ENCODE results near the gene OR5AU1. TPM values are rescaled to one million over a fixed set of nuclear protein-coding genes. Genes with fewer than 3 reads are reported as not detected.

The OR5AU1 gene
- polyA plus RNA-seq, 1 donor = 0.05 TPM

DNA sequence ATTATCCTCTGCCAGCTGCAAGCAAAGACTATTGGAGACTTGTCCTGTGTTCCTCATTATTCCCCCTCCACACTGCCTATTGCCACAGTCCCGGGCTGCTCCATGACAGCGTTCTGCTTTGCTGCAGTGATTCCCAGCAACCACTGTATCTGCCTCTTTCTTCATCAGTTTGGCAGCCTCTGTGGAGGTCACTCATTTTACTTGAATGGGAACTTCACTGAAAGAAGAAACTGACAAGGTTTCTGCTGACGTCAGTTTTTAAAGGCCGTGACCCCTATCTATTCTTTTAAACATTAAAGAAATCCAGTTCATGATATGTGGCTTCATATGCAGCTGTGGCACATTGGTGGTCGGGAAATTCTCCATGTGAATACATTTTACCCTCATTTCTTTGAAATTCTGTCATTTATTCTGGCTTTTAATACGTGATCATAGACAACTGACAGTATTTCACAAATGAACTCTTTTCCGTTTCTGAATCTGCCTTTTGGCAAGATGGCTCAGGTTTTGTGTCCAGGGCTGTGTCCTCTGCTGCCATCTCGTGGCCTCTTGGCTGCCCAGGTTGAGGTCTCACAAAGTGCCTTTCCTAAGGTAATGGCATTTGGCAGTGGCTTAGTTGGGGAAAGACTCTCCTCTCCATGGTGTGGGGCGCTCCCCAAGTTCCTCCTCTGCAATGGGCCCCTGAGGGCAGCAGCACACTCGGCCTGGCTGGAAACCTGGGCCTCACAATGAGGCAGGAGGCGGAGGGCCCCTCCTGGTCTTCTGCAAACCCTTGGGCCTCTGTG lies 49.2 kb downstream of the OR5AU1 start:
- peak; percentile 86 for DNase-seq

DNA sequence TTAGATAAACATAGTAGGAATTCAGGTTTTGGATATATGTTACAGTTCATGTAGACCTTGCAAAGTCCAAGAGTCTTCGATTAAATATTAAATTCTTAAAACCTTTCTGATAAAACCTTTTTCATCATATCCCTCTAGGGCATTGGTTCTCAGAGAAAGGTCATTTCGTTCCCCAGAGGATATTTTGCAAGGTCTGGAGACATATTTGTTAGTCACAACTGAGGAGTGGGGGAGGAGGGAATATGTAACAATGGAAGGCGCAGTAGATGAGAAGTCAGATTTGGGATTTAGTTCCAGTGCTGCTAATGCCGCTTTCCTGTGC lies 49.7 kb downstream of the OR5AU1 start:
- DNase-seq = no peak

DNA sequence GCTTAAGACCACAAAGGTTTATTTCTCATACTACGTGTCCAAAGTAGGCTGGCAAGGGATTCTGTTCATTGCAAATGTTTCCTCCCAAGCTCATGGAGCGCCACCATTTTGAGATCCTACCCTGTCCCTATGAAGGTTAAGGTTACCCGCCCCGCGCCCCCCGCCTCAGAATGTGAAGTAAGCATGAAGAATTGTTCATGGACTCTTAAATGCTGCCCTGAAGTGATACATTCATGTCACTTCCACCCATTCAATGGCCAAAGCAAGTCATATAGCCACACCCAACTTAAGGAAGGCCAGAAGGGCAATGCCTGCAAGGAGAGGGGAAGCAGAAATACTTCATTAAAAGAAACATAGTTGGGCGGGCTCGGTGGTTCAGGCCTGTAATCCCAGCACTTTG lies 50.8 kb downstream of the OR5AU1 start:
- no peak for DNase-seq

Other genes with a start within 250 kb of the OR5AU1 start
- gene RNASE2, start 200.6 kb downstream of the OR5AU1 start, polyA plus RNA-seq (ENCODE audit: insufficient read length) = 1.1 TPM
- gene METTL17, start 166.1 kb downstream of the OR5AU1 start, polyA plus RNA-seq (ENCODE audit: insufficient read length) = 124 TPM
- 1.3 TPM for gene SLC39A2, start 156.8 kb downstream of the OR5AU1 start, polyA plus RNA-seq (ENCODE audit: insufficient read length)
- gene NDRG2, start 131.0 kb downstream of the OR5AU1 start, polyA plus RNA-seq (ENCODE audit: insufficient read length) = 175 TPM
- 2.7 TPM for gene TPPP2, start 125.8 kb downstream of the OR5AU1 start, polyA plus RNA-seq (ENCODE audit: insufficient read length)
- 0.68 TPM for gene RNASE13, start 121.3 kb downstream of the OR5AU1 start, polyA plus RNA-seq (ENCODE audit: insufficient read length)
- 0.55 TPM for gene RNASE7, start 113.7 kb downstream of the OR5AU1 start, polyA plus RNA-seq (ENCODE audit: insufficient read length)
- not detected for gene RNASE8, start 98.2 kb downstream of the OR5AU1 start, polyA plus RNA-seq (ENCODE audit: insufficient read length)
- 82.7 TPM for gene ARHGEF40, start 85.8 kb downstream of the OR5AU1 start, polyA plus RNA-seq (ENCODE audit: insufficient read length)
- gene ZNF219, start 57.4 kb downstream of the OR5AU1 start, polyA plus RNA-seq (ENCODE audit: insufficient read length) = 22.8 TPM
- 1.3 TPM for gene TMEM253, start 55.0 kb downstream of the OR5AU1 start, polyA plus RNA-seq (ENCODE audit: insufficient read length)
- gene HNRNPC, start 113.4 kb upstream of the OR5AU1 start, polyA plus RNA-seq (ENCODE audit: insufficient read length) = 908 TPM
- gene RPGRIP1, start 124.0 kb upstream of the OR5AU1 start, polyA plus RNA-seq (ENCODE audit: insufficient read length) = 0.58 TPM
- gene SUPT16H, start 228.0 kb upstream of the OR5AU1 start, polyA plus RNA-seq (ENCODE audit: insufficient read length) = 165 TPM

Measured in left kidney (tissue), 2 donors.